Stimulated activated CD4-positive, alpha-beta T cell treated with anti-CD3 and anti-CD28 coated beads, TNF-alpha, amount 100 ng/mL, for 1 hour (primary cell): ENCODE measurements around the gene LANCL1.

Source experiments
- DNase-seq, 3 donors: peaks; one replicate each; pipeline ENCODE4 v3.0.0-alpha.2; 2020; ENCODE audit warnings: low read depth in 3 of 3, low spot score in 1 of 3

LANCL1 gene

DNA sequence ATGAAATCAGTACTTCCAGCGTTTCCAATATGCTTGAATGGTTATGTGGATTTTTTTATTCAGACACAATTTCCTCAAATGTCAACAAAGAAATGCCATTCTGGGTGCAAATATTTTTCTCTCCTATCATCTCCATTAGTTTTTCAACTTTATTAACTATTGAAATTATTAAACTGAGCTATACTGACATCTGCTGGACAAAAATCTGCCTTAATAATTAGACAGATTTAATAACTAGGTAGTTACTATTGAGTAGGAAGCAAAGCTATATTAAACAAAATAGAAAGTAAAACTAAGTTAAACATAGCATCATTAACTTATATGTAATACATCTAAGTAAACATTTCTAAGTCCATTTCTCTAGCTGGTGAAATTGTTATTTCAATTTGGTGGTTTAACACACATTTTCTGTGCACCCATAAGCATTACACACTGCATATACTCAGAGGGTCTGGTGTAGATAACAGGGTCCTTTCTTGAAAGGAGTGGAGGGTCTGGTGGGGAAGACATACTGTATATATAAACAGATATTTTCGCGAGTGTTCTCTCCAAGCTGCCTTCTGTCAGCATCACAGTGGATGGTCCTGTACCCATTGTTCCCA is 77.0 kb downstream of the LANCL1 start:
- DNase-seq = no peak

DNA sequence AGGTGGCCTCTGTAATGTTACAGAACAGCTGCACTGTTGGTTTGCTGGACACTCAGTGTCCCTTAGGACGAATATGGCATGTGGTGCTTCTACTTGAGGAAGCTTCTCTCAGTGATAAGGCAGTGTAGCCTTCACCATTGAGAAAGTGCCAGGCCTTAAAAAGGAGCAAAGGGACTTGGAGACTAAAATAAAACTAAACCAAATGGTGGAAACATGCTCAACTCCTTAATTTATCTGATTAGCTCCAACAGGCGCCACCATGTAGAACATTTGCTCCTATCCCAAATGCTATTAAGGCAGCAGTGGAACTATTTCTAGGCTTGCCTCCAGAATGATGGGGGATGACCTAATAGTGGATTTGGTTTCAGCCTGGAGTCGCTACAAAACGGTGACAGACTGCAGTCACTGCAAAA is 84.1 kb downstream of the LANCL1 start:
- no peak for DNase-seq

DNA sequence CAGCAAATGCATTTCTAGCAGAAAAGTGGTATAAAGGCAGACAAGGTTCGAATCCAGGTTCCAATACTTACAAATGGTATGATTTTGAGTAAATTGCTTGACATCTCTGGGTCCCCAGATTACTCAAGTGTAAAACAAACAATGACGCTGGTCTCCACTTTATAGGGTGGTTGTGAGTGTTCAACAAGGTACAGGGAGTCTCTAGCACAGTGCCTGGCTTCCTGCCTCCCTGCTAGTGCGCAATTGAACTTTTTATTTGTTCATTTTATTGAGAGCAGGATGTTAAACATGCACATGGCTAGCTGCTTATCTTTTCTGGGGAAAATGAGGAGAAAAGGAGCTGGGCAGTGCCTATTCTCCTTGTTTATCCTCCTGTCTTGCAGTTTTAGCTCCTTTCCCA is 86.7 kb downstream of the LANCL1 start:
- DNase-seq = no peak

DNA sequence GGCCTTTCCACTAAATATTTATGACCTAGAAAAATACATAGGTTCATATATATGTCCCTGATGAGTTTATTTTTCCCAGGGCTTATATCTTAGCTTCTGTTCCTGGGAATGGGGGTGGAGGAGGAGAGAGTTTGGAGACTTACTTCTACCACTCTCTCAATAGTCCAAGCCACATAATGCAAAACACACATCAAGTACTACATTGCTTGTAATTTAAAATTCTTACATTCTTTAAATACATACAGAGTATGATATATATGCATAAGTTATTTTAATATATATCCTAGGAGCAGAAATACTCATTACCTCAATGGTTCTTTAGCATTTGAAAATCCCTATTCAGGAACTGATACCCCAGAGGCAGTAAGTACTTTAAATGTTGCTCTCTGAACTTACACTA is 88.4 kb downstream of the LANCL1 start:
- DNase-seq = no peak

DNA sequence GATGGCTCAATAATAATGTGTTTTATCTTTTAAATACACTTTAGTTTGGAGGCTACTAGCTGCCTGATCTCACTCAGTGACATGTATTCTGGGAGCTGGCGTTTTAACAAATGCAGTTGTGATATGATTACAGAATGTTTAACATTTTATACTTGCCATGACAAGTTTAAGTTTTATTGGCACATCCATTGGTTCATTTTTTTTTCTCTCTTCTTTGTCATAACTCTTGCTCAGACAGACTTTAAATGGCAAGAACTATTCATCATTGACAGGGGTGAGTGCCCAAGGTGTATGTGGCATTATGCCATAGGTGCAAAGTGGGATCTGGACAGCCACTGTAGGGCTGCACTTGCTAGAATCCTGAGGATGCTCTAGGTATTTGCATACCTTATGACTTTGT is 89.5 kb downstream of the LANCL1 start:
- no peak for DNase-seq
